Measurements from ENCODE around the gene SELENOS.

SELENOS gene

GRCh38 chr15:101243420-101243819 is 33.9 kb downstream of the SELENOS start:
- H3K27ac ChIP-seq (ENCODE audit: insufficient read depth, low read length, poor library complexity, severe bottlenecking): no peak overlapping the region
- no peaks in the 10 kb centered on the region for H3K36me3 ChIP-seq (ENCODE audit: control insufficient read depth, insufficient read depth, low read length)
- DNase-seq: no peak
- H3K4me3 ChIP-seq (ENCODE audit: insufficient read depth, low read depth, low read length, poor library complexity, severe bottlenecking): no peak overlapping the region
- H3K9me3 ChIP-seq (ENCODE audit: control insufficient read depth, low read length): no peaks in the 10 kb centered on the region
- H3K4me1 ChIP-seq (ENCODE audit: control insufficient read depth, insufficient read depth, low read length, poor library complexity, severe bottlenecking): peaks cover 45% of the 10 kb centered on the region
- no peaks in the 10 kb centered on the region for H3K27me3 ChIP-seq (replicated peaks; ENCODE audit: control insufficient read depth, insufficient read depth, low read length, poor library complexity, severe bottlenecking)

DNA sequence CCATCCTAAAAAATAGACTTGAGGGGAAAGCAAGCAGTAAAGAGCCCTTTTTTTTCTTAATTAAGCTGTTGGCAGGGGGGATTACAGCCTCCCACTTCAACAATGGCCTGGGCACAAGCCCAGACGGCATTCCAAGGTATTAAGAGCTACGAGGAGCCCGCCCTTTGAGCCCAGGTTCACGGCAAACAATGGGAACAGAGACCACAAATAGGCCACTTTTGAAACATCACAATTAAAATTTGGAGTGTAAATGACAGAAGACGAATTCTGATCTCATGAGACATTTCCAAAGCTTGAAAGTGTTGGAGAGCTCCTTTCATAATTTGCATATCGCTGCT is 34.3 kb downstream of the SELENOS start:
- no peak for DNase-seq
- Histone ChIP-seq H3K9me3 (ENCODE audit: control insufficient read depth, low read length) (no peaks in the 10 kb centered on the region), H3K4me3 (ENCODE audit: insufficient read depth, low read depth, low read length, poor library complexity, severe bottlenecking) (no peak overlapping the region), H3K4me1 (ENCODE audit: control insufficient read depth, insufficient read depth, low read length, poor library complexity, severe bottlenecking) (peaks cover 45% of the 10 kb centered on the region), H3K27me3 (replicated peaks; ENCODE audit: control insufficient read depth, insufficient read depth, low read length, poor library complexity, severe bottlenecking) (no peaks in the 10 kb centered on the region), H3K27ac (ENCODE audit: insufficient read depth, low read length, poor library complexity, severe bottlenecking) (peak overlapping the region; percentile 3), H3K36me3 (ENCODE audit: control insufficient read depth, insufficient read depth, low read length) (no peaks in the 10 kb centered on the region)

DNA sequence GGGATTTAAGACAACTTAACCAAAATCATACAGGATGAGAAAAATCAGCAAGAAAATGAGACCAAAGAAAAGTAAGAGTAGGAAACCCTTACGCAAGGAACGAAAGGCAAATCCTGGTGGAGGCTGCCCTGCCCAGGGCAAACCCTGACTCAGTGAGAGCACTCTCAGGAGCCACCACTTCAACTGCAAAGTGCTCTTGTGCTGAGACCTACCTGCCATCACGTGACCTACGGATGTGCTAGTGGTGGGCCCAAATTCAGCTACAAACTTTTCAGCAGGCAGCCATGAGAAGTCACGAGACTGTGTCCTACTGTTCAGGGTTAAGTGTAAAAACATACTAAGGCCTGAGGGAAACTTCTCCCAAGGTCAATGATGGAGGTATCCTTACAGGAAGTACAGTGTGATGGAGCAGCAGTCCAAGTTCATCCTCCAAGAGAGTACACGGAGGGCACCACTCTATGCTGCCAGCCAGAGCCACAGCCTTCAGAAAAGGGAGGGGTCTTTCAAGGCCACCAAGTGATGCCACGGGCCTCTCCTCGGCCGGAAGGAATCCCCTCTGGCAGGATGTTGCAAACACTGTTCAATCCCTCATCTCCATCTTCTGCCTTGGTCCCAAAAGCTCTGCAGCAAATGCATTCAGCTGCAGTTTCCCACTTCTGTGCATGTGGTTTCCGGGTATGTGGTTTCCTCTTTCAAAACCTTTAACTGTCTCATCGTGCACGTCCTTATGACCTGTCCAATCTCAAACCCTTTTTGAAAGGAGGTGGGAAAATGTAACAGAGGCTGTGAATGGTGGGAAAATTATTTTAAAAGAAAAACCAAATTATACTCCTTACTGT is 34.9 kb downstream of the SELENOS start:
- H3K27ac ChIP-seq (ENCODE audit: insufficient read depth, low read length, poor library complexity, severe bottlenecking): peak overlapping the region; percentile 11
- H3K36me3 ChIP-seq (ENCODE audit: control insufficient read depth, insufficient read depth, low read length): no peaks in the 10 kb centered on the region
- peak; percentile 55 to 71 (median 55) for DNase-seq
- H3K4me1 ChIP-seq (ENCODE audit: control insufficient read depth, insufficient read depth, low read length, poor library complexity, severe bottlenecking): peaks cover 39% of the 10 kb centered on the region
- H3K4me3 ChIP-seq (ENCODE audit: insufficient read depth, low read depth, low read length, poor library complexity, severe bottlenecking): no peak overlapping the region
- no peaks in the 10 kb centered on the region for H3K27me3 ChIP-seq (replicated peaks; ENCODE audit: control insufficient read depth, insufficient read depth, low read length, poor library complexity, severe bottlenecking)
- no peaks in the 10 kb centered on the region for H3K9me3 ChIP-seq (ENCODE audit: control insufficient read depth, low read length)

GRCh38 chr15:101240358-101240757 is 36.9 kb downstream of the SELENOS start:
- no peaks in the 10 kb centered on the region for H3K27me3 ChIP-seq (replicated peaks; ENCODE audit: control insufficient read depth, insufficient read depth, low read length, poor library complexity, severe bottlenecking)
- H3K27ac ChIP-seq (ENCODE audit: insufficient read depth, low read length, poor library complexity, severe bottlenecking): no peak overlapping the region
- H3K9me3 ChIP-seq (ENCODE audit: control insufficient read depth, low read length): no peaks in the 10 kb centered on the region
- H3K4me1 ChIP-seq (ENCODE audit: control insufficient read depth, insufficient read depth, low read length, poor library complexity, severe bottlenecking): peaks cover 31% of the 10 kb centered on the region
- no peaks in the 10 kb centered on the region for H3K36me3 ChIP-seq (ENCODE audit: control insufficient read depth, insufficient read depth, low read length)
- H3K4me3 ChIP-seq (ENCODE audit: insufficient read depth, low read depth, low read length, poor library complexity, severe bottlenecking): no peak overlapping the region
- DNase-seq: no peak

DNA sequence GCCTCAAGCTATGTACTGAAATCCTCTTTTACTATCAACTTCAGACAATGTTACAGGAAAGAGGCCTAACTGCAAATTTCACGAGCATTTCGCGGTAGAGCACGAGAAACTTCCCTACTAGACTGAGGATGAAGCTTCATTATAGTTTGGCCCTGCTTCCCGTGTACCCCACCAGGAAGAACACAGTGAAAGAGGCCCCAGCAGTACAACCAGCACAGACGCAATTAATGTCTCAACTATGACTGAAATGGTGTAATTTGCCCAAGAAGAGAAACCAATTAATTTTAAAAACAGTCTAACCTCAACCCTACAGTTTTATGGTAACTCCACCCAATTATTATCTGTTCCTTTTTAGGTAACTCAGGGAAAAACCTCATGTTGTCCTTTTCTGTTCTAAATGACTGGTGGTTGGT is 37.6 kb downstream of the SELENOS start:
- H3K4me3 ChIP-seq (ENCODE audit: insufficient read depth, low read depth, low read length, poor library complexity, severe bottlenecking): no peak overlapping the region
- no peaks in the 10 kb centered on the region for H3K36me3 ChIP-seq (ENCODE audit: control insufficient read depth, insufficient read depth, low read length)
- H3K27ac ChIP-seq (ENCODE audit: insufficient read depth, low read length, poor library complexity, severe bottlenecking): no peak overlapping the region
- H3K4me1 ChIP-seq (ENCODE audit: control insufficient read depth, insufficient read depth, low read length, poor library complexity, severe bottlenecking): peaks cover 28% of the 10 kb centered on the region
- H3K9me3 ChIP-seq (ENCODE audit: control insufficient read depth, low read length): no peaks in the 10 kb centered on the region
- no peak for DNase-seq
- H3K27me3 ChIP-seq (replicated peaks; ENCODE audit: control insufficient read depth, insufficient read depth, low read length, poor library complexity, severe bottlenecking): no peaks in the 10 kb centered on the region

GRCh38 chr15:101237251-101237650 is 40.0 kb downstream of the SELENOS start:
- Histone ChIP-seq H3K27ac (ENCODE audit: insufficient read depth, low read length, poor library complexity, severe bottlenecking) (no peak overlapping the region), H3K4me1 (ENCODE audit: control insufficient read depth, insufficient read depth, low read length, poor library complexity, severe bottlenecking) (peaks cover 5% of the 10 kb centered on the region), H3K36me3 (ENCODE audit: control insufficient read depth, insufficient read depth, low read length) (peaks cover 3% of the 10 kb centered on the region), H3K27me3 (replicated peaks; ENCODE audit: control insufficient read depth, insufficient read depth, low read length, poor library complexity, severe bottlenecking) (no peaks in the 10 kb centered on the region), H3K9me3 (ENCODE audit: control insufficient read depth, low read length) (no peaks in the 10 kb centered on the region), H3K4me3 (ENCODE audit: insufficient read depth, low read depth, low read length, poor library complexity, severe bottlenecking) (no peak overlapping the region)
- DNase-seq: no peak

DNA sequence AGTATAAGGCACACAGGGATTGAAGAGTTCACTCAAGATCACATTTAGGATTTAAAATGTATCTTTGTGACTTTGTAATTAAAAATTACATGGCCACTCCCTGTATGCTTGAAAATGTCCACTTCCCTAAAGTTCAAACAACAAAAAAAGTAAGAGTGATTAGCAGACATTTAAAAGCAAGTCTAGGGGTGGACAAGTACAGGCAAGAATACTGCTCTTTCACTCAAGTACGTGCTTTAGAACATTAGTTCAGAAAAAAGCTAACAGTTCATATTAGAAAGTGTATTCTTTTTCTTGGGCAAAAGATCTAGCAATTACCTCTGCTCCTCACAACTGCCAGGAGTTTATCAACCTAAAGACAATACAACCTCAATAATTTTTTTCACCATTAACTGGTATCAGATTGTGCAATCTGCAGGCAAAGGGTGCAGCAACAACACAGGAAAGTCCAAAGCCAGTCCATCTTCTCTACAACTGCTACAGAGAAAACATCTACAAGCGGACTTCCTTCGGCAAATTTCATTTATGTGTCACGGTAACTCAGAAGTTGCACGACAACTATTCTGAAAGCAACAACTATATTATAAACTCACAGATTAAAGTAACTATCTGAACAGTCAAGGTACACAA is 43.5 kb downstream of the SELENOS start:
- Histone ChIP-seq H3K36me3 (ENCODE audit: control insufficient read depth, insufficient read depth, low read length) (peaks cover 3% of the 10 kb centered on the region), H3K27ac (ENCODE audit: insufficient read depth, low read length, poor library complexity, severe bottlenecking) (no peak overlapping the region), H3K4me1 (ENCODE audit: control insufficient read depth, insufficient read depth, low read length, poor library complexity, severe bottlenecking) (no peaks in the 10 kb centered on the region)

DNA sequence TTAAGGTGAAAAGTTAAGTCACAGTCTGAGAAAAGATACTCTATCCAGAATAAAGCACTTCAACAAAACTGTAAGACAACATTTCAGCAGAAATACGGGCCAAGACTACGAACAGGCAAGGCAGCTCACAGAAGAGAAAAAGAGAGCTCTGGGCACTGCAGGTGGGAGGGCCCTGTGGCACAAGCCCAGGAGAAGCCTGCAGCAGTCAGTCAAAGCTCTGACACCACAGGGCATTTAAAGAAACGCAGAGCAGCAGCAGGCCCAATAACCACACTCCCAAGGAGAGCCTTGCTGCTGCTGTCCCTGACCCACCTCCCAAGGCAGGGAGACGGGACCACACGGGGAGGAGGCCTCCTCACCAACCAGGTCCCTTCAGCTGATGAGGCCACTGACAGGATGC is 44.6 kb downstream of the SELENOS start:
- H3K9me3 ChIP-seq (ENCODE audit: control insufficient read depth, low read length): no peaks in the 10 kb centered on the region
- H3K27ac ChIP-seq (ENCODE audit: insufficient read depth, low read length, poor library complexity, severe bottlenecking): no peak overlapping the region
- no peaks in the 10 kb centered on the region for H3K4me1 ChIP-seq (ENCODE audit: control insufficient read depth, insufficient read depth, low read length, poor library complexity, severe bottlenecking)
- H3K36me3 ChIP-seq (ENCODE audit: control insufficient read depth, insufficient read depth, low read length): peaks cover 3% of the 10 kb centered on the region
- no peak for DNase-seq
- H3K4me3 ChIP-seq (ENCODE audit: insufficient read depth, low read depth, low read length, poor library complexity, severe bottlenecking): no peak overlapping the region
- no peaks in the 10 kb centered on the region for H3K27me3 ChIP-seq (replicated peaks; ENCODE audit: control insufficient read depth, insufficient read depth, low read length, poor library complexity, severe bottlenecking)

More for the DNA sequence above, 43.5 kb downstream of the SELENOS start:
- Histone ChIP-seq H3K9me3 (ENCODE audit: control insufficient read depth, low read length) (no peaks in the 10 kb centered on the region), H3K4me3 (ENCODE audit: insufficient read depth, low read depth, low read length, poor library complexity, severe bottlenecking) (no peak overlapping the region), H3K27me3 (replicated peaks; ENCODE audit: control insufficient read depth, insufficient read depth, low read length, poor library complexity, severe bottlenecking) (no peaks in the 10 kb centered on the region)
- no peak for DNase-seq

DNA sequence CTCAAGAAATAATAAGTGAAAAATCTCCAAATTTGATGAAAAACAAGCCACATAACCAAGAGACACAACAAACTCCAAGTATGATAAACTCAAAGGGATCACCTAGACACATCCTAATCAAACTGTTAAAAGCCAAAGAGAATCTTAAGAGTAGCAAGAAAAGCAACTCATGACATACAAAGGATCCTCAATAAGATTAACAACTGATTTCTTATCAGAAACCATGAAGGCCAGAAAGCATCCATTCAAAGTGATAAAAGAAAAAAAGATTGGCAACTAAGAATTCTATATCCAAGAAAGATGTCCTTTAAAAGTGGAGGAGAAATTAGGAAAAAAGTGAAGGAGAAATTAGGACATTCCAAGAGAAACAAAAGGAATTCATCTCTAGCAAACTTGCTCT is 49.0 kb downstream of the SELENOS start:
- Histone ChIP-seq H3K4me3 (ENCODE audit: insufficient read depth, low read depth, low read length, poor library complexity, severe bottlenecking) (no peak overlapping the region), H3K4me1 (ENCODE audit: control insufficient read depth, insufficient read depth, low read length, poor library complexity, severe bottlenecking) (no peaks in the 10 kb centered on the region), H3K36me3 (ENCODE audit: control insufficient read depth, insufficient read depth, low read length) (peaks cover 3% of the 10 kb centered on the region), H3K27ac (ENCODE audit: insufficient read depth, low read length, poor library complexity, severe bottlenecking) (no peak overlapping the region), H3K9me3 (ENCODE audit: control insufficient read depth, low read length) (no peaks in the 10 kb centered on the region), H3K27me3 (replicated peaks; ENCODE audit: control insufficient read depth, insufficient read depth, low read length, poor library complexity, severe bottlenecking) (no peaks in the 10 kb centered on the region)
- no peak for DNase-seq

DNA sequence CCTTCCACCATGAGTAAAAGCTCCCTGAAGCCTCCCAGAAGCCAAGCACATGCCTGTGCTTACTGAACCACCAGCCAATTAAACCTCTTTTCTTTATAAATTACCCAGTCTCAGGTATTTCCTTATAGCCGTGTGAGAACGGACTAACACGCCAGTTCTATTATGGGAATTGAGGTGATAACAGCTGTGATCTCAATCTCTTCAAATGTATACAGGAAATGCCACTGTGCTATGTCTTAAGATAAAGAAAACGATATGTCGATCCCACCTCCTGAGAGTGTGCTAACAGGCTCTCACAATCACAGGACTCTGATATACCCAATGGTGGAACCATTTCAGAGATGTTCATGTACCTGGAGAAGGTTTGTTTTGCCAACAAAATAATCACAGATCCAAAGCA is 51.6 kb downstream of the SELENOS start:
- no peaks in the 10 kb centered on the region for H3K36me3 ChIP-seq (ENCODE audit: control insufficient read depth, insufficient read depth, low read length)
- no peak overlapping the region for H3K27ac ChIP-seq (ENCODE audit: insufficient read depth, low read length, poor library complexity, severe bottlenecking)
- DNase-seq: no peak
- H3K4me3 ChIP-seq (ENCODE audit: insufficient read depth, low read depth, low read length, poor library complexity, severe bottlenecking): no peak overlapping the region
- no peaks in the 10 kb centered on the region for H3K9me3 ChIP-seq (ENCODE audit: control insufficient read depth, low read length)
- no peaks in the 10 kb centered on the region for H3K4me1 ChIP-seq (ENCODE audit: control insufficient read depth, insufficient read depth, low read length, poor library complexity, severe bottlenecking)
- no peaks in the 10 kb centered on the region for H3K27me3 ChIP-seq (replicated peaks; ENCODE audit: control insufficient read depth, insufficient read depth, low read length, poor library complexity, severe bottlenecking)

All from effector memory CD4-positive, alpha-beta T cell (primary cell).